Keratinocyte (primary cell): ENCODE data around the gene HS6ST3. TPM values are rescaled to one million over a fixed set of nuclear protein-coding genes. Genes with fewer than 3 reads are reported as not detected.

Experiments used
- DNase-seq: peaks from one replicate; pipeline ENCODE4 v3.0.0-alpha.2; 2011; ENCODE audit warnings: low read depth, missing footprints, low spot score
- FAIRE-seq: peaks from 2 replicates; lab custom pipeline; 2011; peaks lifted over from hg19 to GRCh38; lab: Jason Lieb, UNC
- H2AFZ ChIP-seq: 2 replicates; pipeline ENCODE4 v1.6.0; 2012; ENCODE audit warnings: low read length, control low read depth, inconsistent platforms; ENCODE audit not compliant: control insufficient read depth
- H3K27ac ChIP-seq: 2 replicates; pipeline ENCODE4 v1.5.1; 2011; ENCODE audit warnings: low read length; ENCODE audit not compliant: control insufficient read depth, insufficient read depth
- H3K27me3 ChIP-seq: 3 replicates; pipeline ENCODE4 v1.6.0; 2011; ENCODE audit warnings: low read length; ENCODE audit not compliant: control insufficient read depth, insufficient read depth; ENCODE audit errors: extremely low read depth
- H3K36me3 ChIP-seq, 2 experiments: 2 replicates in 1 of 2; 3 replicates in 1 of 2; pipeline ENCODE4 v1.5.1; 2011; ENCODE audit warnings: low read length in 2 of 2, mild to moderate bottlenecking in 1 of 2; ENCODE audit not compliant: control insufficient read depth in 2 of 2, insufficient read depth in 2 of 2; ENCODE audit errors: extremely low read depth in 1 of 2
- H3K4me1 ChIP-seq: 3 replicates; pipeline ENCODE4 v1.5.1; 2011; ENCODE audit warnings: low read length; ENCODE audit not compliant: control insufficient read depth, insufficient read depth; ENCODE audit errors: extremely low read depth
- H3K4me2 ChIP-seq: 3 replicates; pipeline ENCODE4 v1.6.0; 2011; ENCODE audit warnings: low read depth, low read length; ENCODE audit not compliant: control insufficient read depth, insufficient read depth; ENCODE audit errors: extremely low read depth
- H3K4me3 ChIP-seq, 3 experiments: fragments of 200-600 bp in 1 of 3; sonication (generic) in 1 of 3; 2 replicates in 2 of 3; 3 replicates in 1 of 3; pipeline ENCODE4 v1.5.1; 2011 to 2016; ENCODE audit warnings: low read length in 3 of 3, mild to moderate bottlenecking in 3 of 3, control low read depth in 2 of 3, inconsistent platforms in 1 of 3, low read depth in 1 of 3, mixed read lengths in 1 of 3, mixed run types in 1 of 3, moderate library complexity in 1 of 3; ENCODE audit not compliant: control insufficient read depth in 2 of 3, insufficient read depth in 2 of 3; ENCODE audit errors: extremely low read depth in 1 of 3
- H3K79me2 ChIP-seq: 2 replicates; pipeline ENCODE4 v1.6.0; 2012; ENCODE audit warnings: low read length; ENCODE audit not compliant: control insufficient read depth, insufficient read depth
- H3K9ac ChIP-seq: 3 replicates; pipeline ENCODE4 v1.6.0; 2011; ENCODE audit warnings: low read length; ENCODE audit not compliant: control insufficient read depth, insufficient read depth; ENCODE audit errors: extremely low read depth
- H3K9me1 ChIP-seq: 3 replicates; pipeline ENCODE4 v1.6.0; 2011; ENCODE audit warnings: low read length; ENCODE audit not compliant: control insufficient read depth, insufficient read depth; ENCODE audit errors: extremely low read depth
- H3K9me3 ChIP-seq: 2 replicates; pipeline ENCODE4 v1.5.1; 2012; ENCODE audit warnings: low read depth, low read length; ENCODE audit not compliant: control insufficient read depth
- H4K20me1 ChIP-seq: 3 replicates; pipeline ENCODE4 v1.6.0; 2011; ENCODE audit warnings: low read length; ENCODE audit not compliant: control insufficient read depth, insufficient read depth; ENCODE audit errors: extremely low read depth
- CTCF ChIP-seq, 3 experiments: IDR thresholded peaks in 1 of 3; conservative IDR thresholded peaks in 1 of 3; optimal IDR thresholded peaks in 1 of 3; 2 replicates in 2 of 3; 3 replicates in 1 of 3; pipeline versions ENCODE3 to v1.5.1; 2011; ENCODE audit warnings: low read length in 3 of 3, mild to moderate bottlenecking in 3 of 3, moderate library complexity in 2 of 3, control low read depth in 1 of 3, inconsistent platforms in 1 of 3; ENCODE audit not compliant: insufficient read depth in 2 of 3; ENCODE audit errors: extremely low read depth in 1 of 3
- EZH2 ChIP-seq: IDR thresholded peaks from one replicate; pipeline ENCODE4 v1.6.1; 2012; ENCODE audit warnings: inconsistent platforms, mild to moderate bottlenecking, low read length, moderate library complexity
- dilution Hi-C: fragments of 300-500 bp; cut with MboI; formaldehyde crosslinking; loops from one replicate; pipeline ENCODE4 v1.7.0; 2020; ENCODE audit warnings: low sequenced_read_pairs; ENCODE audit not compliant: extremely low pct_ligation_motif_present
- polyA plus RNA-seq, 5 experiments: library from polyadenylated mRNA; depleted of rRNA in 3 of 5; stranded (reverse) in 3 of 5; stranded (forward) in 1 of 5; unstranded in 1 of 5; fragments of >200 nt; gene quantifications; 1 replicate in 1 of 5; 2 replicates in 3 of 5; 3 replicates in 1 of 5; pipeline versions ENCODE4 v1.2.1 to v1.2.3, GENCODE V29; 2011 to 2012; ENCODE audit warnings: missing spikeins in 2 of 5, low read depth in 1 of 5, low replicate concordance in 1 of 5

HS6ST3 gene
- polyA plus RNA-seq, 1 donor (not counting 4 experiments of a cell fraction or from before 2014, with no cell fraction given): 0.03 TPM

- no peak overlapping the region for H3K27ac ChIP-seq
- no peaks in the 10 kb centered on the region for H3K9me1 ChIP-seq
- no peak for DNase-seq
- no peak overlapping the region for H3K4me2 ChIP-seq
- no peaks in the 10 kb centered on the region for H3K36me3 ChIP-seq
- H2AFZ ChIP-seq: no peak overlapping the region
- TF ChIP-seq CTCF (optimal IDR thresholded peaks at IDR 0.05 in 1 of 3, IDR thresholded peaks at IDR 0.05 in 1 of 3, conservative IDR thresholded peaks at IDR 0.05 in 1 of 3; ENCODE audit: extremely low read depth in 1 of 3, insufficient read depth in 2 of 3, low read length in 3 of 3): no peak
- TF ChIP-seq EZH2: no peak
- H3K4me3 ChIP-seq: no peak overlapping the region
- dilution Hi-C loops: no loop called here
- no peak for FAIRE-seq
- H3K27me3 ChIP-seq: no peaks in the 10 kb centered on the region
- H3K4me1 ChIP-seq: no peaks in the 10 kb centered on the region
- no peaks in the 10 kb centered on the region for H4K20me1 ChIP-seq
- no peaks in the 10 kb centered on the region for H3K9me3 ChIP-seq
- no peaks in the 10 kb centered on the region for H3K79me2 ChIP-seq
- no peak overlapping the region for H3K9ac ChIP-seq
These were observed 693.1 kb downstream of the HS6ST3 start for GRCh38 chr13:96783057-96783456.

GRCh38 chr13:96783511-96783910, 693.6 kb downstream of the HS6ST3 start:
- Histone ChIP-seq H3K79me2 (no peaks in the 10 kb centered on the region), H4K20me1 (no peaks in the 10 kb centered on the region), H3K9ac (no peak overlapping the region), H3K9me1 (no peaks in the 10 kb centered on the region), H3K4me1 (no peaks in the 10 kb centered on the region), H3K27me3 (no peaks in the 10 kb centered on the region), H2AFZ (no peak overlapping the region), H3K9me3 (no peaks in the 10 kb centered on the region), H3K36me3 (no peaks in the 10 kb centered on the region), H3K27ac (no peak overlapping the region), H3K4me3 (no peak overlapping the region), H3K4me2 (no peak overlapping the region)
- dilution Hi-C loops: no loop called here
- DNase-seq (no peak), FAIRE-seq (no peak)
- no peak for TF ChIP-seq EZH2
- TF ChIP-seq CTCF (optimal IDR thresholded peaks at IDR 0.05 in 1 of 3, IDR thresholded peaks at IDR 0.05 in 1 of 3, conservative IDR thresholded peaks at IDR 0.05 in 1 of 3; ENCODE audit: extremely low read depth in 1 of 3, insufficient read depth in 2 of 3, low read length in 3 of 3): no peak
